Neural cell (in vitro differentiated cells): ENCODE measurements around the gene S1PR2. TPM values are rescaled to one million over a fixed set of nuclear protein-coding genes. Genes with fewer than 3 reads are reported as not detected.

Experiments used
- H2AFZ ChIP-seq: fragments of 200-600, 300-800 bp; sonication (generic), shearing (Covaris generic); 2 replicates; pipeline ENCODE4 v1.6.0; 2014; ENCODE audit warnings: low read depth, mild to moderate bottlenecking, antibody characterized with exemption, low read length, moderate library complexity
- H3F3A ChIP-seq: fragments of 200-600 bp; shearing (Covaris generic); 2 replicates; pipeline ENCODE4 v1.6.1; 2016; ENCODE audit warnings: mild to moderate bottlenecking, moderate library complexity, mixed read lengths, antibody characterized with exemption, low read length; ENCODE audit not compliant: insufficient read depth, poor library complexity, severe bottlenecking
- H3K27ac ChIP-seq: fragments of 200-600, 300-800 bp; sonication (generic), shearing (Covaris generic); 2 replicates; pipeline ENCODE4 v1.5.1; 2014; ENCODE audit warnings: mild to moderate bottlenecking, low read length, moderate library complexity
- H3K27me3 ChIP-seq: fragments of 300-800, 200-600 bp; sonication (generic), shearing (Covaris generic); 2 replicates; pipeline ENCODE4 v1.6.0; 2014; ENCODE audit warnings: mild to moderate bottlenecking, low read depth, low read length, moderate library complexity; ENCODE audit not compliant: insufficient read depth
- H3K36me3 ChIP-seq: fragments of 300-800, 200-600 bp; sonication (generic), shearing (Covaris generic); 2 replicates; pipeline ENCODE4 v1.5.1; 2014; ENCODE audit warnings: mild to moderate bottlenecking, antibody characterized with exemption, low read length, moderate library complexity; ENCODE audit not compliant: insufficient read depth
- H3K4me2 ChIP-seq: fragments of 300-800, 200-600 bp; sonication (generic), shearing (Covaris generic); 2 replicates; pipeline ENCODE4 v1.6.0; 2014; ENCODE audit warnings: mild to moderate bottlenecking, low read length
- H3K4me3 ChIP-seq: fragments of 300-800, 200-600 bp; sonication (generic), shearing (Covaris generic); 2 replicates; pipeline ENCODE4 v1.5.1; 2014; ENCODE audit warnings: mild to moderate bottlenecking, low read length, moderate library complexity
- H3K79me2 ChIP-seq: fragments of 200-600 bp; shearing (Covaris generic); replicated peaks from 2 replicates; pipeline ENCODE4 v1.6.0; 2014; ENCODE audit warnings: mild to moderate bottlenecking, low read length, moderate library complexity; ENCODE audit not compliant: insufficient read depth
- H3K9ac ChIP-seq: fragments of 300-800, 200-600 bp; sonication (generic), shearing (Covaris generic); 2 replicates; pipeline ENCODE4 v1.6.1; 2016; ENCODE audit warnings: mild to moderate bottlenecking, low read length, mixed read lengths
- H3K9me2 ChIP-seq: fragments of 200-600 bp; shearing (Covaris generic); 2 replicates; pipeline ENCODE4 v1.6.1; 2016; ENCODE audit warnings: mild to moderate bottlenecking, low read length, mixed read lengths; ENCODE audit not compliant: insufficient read depth
- H3K9me3 ChIP-seq: fragments of 200-600, 300-800 bp; sonication (generic), shearing (Covaris generic); 2 replicates; pipeline ENCODE4 v1.6.1; 2016; ENCODE audit warnings: mild to moderate bottlenecking, mixed run types, low read length, moderate library complexity, mixed read lengths
- H4K20me1 ChIP-seq: fragments of 200-600 bp; shearing (Covaris generic); 2 replicates; pipeline ENCODE4 v1.6.1; 2016; ENCODE audit warnings: mild to moderate bottlenecking, mixed run types; ENCODE audit not compliant: insufficient read depth
- CTCF ChIP-seq: fragments of 450-650 bp; IDR thresholded peaks from 2 replicates; pipeline ENCODE4 v1.5.1; 2014; ENCODE audit warnings: antibody characterized with exemption, mild to moderate bottlenecking, moderate library complexity; ENCODE audit not compliant: poor library complexity, severe bottlenecking
- EP300 ChIP-seq: fragments of 450-650 bp; conservative IDR thresholded peaks from 2 replicates; pipeline ENCODE4 v1.6.1; 2014; ENCODE audit warnings: antibody characterized with exemption, mild to moderate bottlenecking, moderate library complexity; ENCODE audit not compliant: poor library complexity, severe bottlenecking
- EZH2 ChIP-seq: fragments of 200-600, 300-800 bp; shearing (Covaris generic), sonication (generic); IDR thresholded peaks from 2 replicates; pipeline ENCODE4 v1.6.1; 2014; ENCODE audit warnings: antibody characterized with exemption, low read length, borderline replicate concordance, mild to moderate bottlenecking; ENCODE audit not compliant: insufficient read depth, poor library complexity, severe bottlenecking
- MXI1 ChIP-seq: fragments of 450-650 bp; conservative IDR thresholded peaks from 2 replicates; pipeline ENCODE4 v1.6.1; 2014; ENCODE audit warnings: antibody characterized with exemption, mild to moderate bottlenecking; ENCODE audit not compliant: poor library complexity, severe bottlenecking
- POLR2AphosphoS5 ChIP-seq: IDR thresholded peaks from 2 replicates; pipeline ENCODE4 v1.6.1; 2012
- RAD21 ChIP-seq: fragments of 450-650 bp; conservative IDR thresholded peaks from 2 replicates; pipeline ENCODE4 v1.6.1; 2014; ENCODE audit warnings: antibody characterized with exemption, mild to moderate bottlenecking, moderate library complexity
- REST ChIP-seq: IDR thresholded peaks from 2 replicates; pipeline ENCODE4 v1.6.1; 2012; ENCODE audit warnings: borderline replicate concordance
- SMC3 ChIP-seq: fragments of 450-650 bp; conservative IDR thresholded peaks from 2 replicates; pipeline ENCODE4 v1.6.1; 2014; ENCODE audit warnings: antibody characterized with exemption, mild to moderate bottlenecking, moderate library complexity; ENCODE audit not compliant: poor library complexity
- TAF1 ChIP-seq: IDR thresholded peaks from 2 replicates; pipeline ENCODE4 v1.6.1; 2012; ENCODE audit warnings: low read depth
- polyA plus RNA-seq: library from polyadenylated mRNA; depleted of rRNA; stranded (reverse); fragments of >200 nt; gene quantifications from 2 replicates; pipeline ENCODE4 v1.2.3, GENCODE V29; 2014

S1PR2 gene
- polyA plus RNA-seq, 1 donor from 2014 or later: 7.5 TPM

- Histone ChIP-seq H2AFZ (no peak overlapping the region), H3K9ac (no peak overlapping the region), H3K79me2 (peaks cover 10% of the 10 kb centered on the region), H3K4me3 (no peak overlapping the region), H3K9me3 (no peaks in the 10 kb centered on the region), H3K27ac (no peak overlapping the region), H3K36me3 (no peaks in the 10 kb centered on the region), H4K20me1 (no peaks in the 10 kb centered on the region), H3K9me2 (no peaks in the 10 kb centered on the region), H3K4me2 (no peak overlapping the region), H3K27me3 (no peaks in the 10 kb centered on the region), H3F3A (no peaks in the 10 kb centered on the region)
- TF ChIP-seq MXI1 (no peak), REST (no peak), EZH2 (no peak), CTCF (no peak), SMC3 (no peak), POLR2AphosphoS5 (no peak), RAD21 (no peak), TAF1 (no peak), EP300 (no peak)
Observed at GRCh38 chr19:10226376-10227025, 4.6 kb downstream of the S1PR2 start.

GRCh38 chr19:10226021-10226375 is 5.1 kb downstream of the S1PR2 start:
- no peak overlapping the region for H2AFZ ChIP-seq
- H3K27me3 ChIP-seq: no peaks in the 10 kb centered on the region
- H3K9me2 ChIP-seq: no peaks in the 10 kb centered on the region
- no peak overlapping the region for H3K4me2 ChIP-seq
- no peak overlapping the region for H3K4me3 ChIP-seq
- no peaks in the 10 kb centered on the region for H3K9me3 ChIP-seq
- H3K36me3 ChIP-seq: no peaks in the 10 kb centered on the region
- H4K20me1 ChIP-seq: no peaks in the 10 kb centered on the region
- no peak overlapping the region for H3K9ac ChIP-seq
- H3F3A ChIP-seq: no peaks in the 10 kb centered on the region
- H3K27ac ChIP-seq: no peak overlapping the region
- no peak for TF ChIP-seq TAF1
- no peak for TF ChIP-seq EZH2
- no peak for TF ChIP-seq EP300
- no peak for TF ChIP-seq SMC3
- TF ChIP-seq RAD21: no peak
- no peak for TF ChIP-seq MXI1
- TF ChIP-seq REST: no peak
- TF ChIP-seq CTCF: no peak
- no peak for TF ChIP-seq POLR2AphosphoS5
- peaks cover 10% of the 10 kb centered on the region for H3K79me2 ChIP-seq
